ENCODE results near the gene ASPG.

ASPG gene

GRCh38 chr14:104094709-104095425, 9.4 kb downstream of the ASPG start:
- DNase-seq, result peak; percentile 92

GRCh38 chr14:104095426-104096310, 10.2 kb downstream of the ASPG start:
- no peak for DNase-seq

- no peak for DNase-seq
Measured at GRCh38 chr14:104096318-104096717, 10.8 kb downstream of the ASPG start.

DNA sequence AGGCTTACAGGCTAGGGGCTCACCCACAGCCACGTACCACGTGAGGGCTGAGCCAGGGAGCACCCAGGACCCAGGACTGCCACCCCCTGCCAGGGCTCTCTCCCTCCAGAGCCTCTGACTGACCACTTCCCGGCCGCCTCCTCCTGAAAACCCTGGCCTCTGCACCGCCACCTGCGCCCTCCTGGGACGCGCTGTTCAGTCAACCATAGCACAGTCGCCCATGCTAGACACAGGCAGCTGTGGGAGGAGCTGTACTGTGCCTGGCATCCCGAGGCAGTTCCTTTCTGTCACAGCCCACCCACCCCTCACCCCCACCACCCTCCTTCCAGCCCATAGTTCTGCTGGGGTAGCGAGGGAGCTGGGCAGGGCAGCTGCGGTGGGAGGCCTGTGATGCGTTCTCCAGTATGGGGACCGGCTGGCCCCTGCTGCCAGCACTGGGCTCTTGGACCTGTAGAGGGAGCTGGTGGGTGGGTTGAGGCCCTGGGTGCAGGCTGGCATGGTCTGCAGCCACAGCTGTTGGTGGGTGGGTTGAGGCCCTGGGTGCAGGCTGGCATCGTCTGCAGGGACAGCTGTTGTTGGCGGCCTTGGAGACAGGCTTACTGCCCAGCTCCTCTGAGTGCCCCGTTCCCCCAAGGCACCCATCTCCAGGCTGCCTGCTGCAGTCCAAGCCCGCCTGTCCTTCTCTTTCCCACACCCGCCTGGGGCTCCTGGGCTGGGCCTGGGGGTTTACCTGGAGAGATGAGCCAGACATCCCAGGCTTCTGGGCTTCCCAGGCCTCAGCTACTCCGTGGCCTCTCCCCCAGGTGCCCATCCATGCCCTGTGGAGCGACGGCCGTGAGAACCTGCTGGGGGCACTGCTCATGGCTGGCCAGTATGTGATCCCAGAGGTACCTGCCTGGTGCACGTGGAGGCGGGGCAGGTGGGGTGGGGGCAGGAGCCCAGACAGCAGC, 11.5 kb downstream of the ASPG start:
- DNase-seq, result no peak

DNA sequence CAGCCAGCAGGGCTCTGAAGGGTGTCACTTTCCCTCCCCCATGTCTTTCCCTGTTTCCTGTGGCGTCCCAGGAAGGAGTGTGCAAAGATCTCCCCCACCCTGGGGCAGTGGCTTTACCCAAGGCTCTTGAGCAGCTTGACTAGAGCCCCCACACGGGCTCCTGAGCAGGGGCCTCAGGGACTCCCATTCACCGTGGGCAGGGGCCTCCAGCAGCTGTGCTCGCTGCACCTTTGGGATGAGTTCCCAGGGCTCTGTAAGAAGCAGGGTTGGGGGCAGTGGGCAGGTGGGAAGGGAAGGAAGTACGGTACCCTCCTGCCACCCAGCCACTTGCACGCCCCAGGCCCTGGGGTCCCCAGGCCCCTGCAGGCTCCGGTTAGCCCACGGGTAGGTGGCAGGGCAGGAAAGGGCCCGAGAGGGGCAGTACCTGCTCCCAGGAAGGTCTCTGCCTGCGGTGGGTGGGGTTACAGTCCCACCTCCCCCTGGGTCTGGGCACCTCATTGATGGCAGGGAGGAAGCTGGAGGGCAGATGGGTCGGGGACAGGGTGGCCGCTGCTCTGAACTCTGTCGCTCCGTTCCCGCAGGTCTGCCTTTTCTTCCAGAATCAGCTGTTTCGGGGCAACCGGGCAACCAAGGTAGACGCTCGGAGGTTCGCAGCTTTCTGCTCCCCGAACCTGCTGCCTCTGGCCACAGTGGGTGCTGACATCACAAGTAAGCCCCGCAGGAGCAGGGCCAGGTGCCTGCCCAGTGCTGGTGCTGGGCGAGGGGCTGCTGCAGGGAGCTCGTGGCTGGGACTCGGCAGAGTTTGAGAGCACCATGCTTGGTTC, 13.0 kb downstream of the ASPG start:
- no peak for DNase-seq

DNA sequence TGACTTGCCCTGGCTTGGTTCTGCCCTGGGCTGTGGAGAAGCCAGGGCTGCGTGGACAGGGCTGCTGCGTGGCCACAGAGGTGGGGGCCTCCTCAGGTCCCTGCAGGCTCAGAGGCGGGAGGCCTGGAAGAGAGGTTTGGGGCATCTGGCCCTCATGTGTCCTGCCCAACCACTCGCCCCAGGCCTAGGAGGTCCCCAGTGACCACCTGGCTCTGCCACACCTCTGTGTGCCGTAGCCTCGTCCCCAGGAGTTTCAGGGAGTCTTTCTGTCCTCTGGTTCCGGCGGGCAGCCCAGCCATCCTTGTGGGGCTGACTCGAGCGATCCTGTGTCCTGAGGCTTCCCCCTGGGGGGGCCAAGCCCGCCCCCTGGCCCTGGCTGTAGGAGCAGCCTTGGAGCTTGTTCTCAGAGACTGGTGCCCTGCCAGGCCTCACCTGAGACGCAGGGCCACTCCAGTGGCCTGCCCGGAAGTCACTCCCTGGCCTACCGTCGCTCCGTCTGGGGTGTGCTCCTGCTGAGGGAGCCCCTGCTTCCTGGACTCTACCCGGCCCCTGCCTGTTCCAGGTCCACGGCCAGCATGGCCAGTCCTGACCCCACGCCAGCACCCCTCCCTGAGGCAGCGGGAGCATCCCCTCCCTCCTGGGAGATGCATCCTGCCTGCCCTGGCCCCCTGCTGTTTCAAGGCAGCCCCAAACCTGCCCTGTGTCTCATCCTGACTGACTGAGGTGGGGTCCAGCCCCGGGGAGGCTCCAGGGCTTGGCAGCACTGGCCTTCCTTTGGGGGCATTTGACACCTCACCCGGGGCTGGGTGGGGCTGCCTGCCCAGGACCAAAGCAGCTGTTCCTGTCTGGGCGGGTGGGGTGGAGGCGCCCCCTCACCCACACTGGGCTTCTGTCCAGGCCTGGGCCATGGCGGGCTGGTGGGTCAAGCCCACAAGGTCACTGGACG, 13.9 kb downstream of the ASPG start:
- DNase-seq, result no peak

DNA sequence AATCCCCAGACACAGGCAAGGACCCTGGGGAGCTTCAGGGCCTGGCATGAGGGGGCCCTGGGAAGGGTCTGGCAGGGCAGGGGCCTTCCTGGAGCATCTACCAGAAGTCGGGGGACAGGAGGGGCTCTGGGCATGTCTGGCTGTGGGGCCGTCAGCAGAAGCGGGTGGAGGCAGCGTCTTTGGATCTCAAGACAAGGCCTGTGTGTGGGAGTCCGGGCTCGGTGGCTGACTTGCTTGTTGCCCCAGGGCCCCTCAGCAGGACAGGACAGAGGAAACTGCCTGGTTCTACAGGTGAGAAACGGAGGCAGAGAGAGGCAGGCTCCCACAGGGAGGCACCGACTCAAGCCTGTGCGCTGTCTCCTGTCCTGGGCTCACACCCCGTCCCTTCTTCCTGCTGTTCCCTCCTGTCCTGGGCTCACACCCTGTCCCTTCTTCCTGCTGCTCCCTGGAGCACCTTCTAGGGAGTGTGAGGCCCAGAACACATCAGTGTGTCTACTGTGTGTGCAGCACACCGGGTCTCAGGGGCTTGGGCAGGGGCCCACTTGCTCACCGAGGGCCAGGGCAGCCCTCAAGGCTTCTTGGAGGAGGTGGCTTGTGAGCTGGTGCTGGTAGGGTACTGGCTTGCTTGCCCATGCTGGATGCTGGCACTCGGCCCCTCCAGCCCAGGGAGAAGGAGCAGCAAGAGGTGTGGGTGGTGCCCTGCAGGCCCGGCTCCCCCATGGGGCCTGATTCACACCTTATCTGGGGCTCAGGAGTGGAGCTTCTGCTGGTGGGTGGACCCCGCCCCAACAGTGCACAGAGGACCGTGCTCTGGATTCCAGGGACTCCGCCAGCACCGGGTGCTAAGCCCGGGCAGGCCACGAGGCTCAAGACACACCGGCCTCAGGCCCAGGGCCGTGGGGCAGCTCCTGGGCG, 14.9 kb downstream of the ASPG start:
- DNase-seq, result no peak

DNA sequence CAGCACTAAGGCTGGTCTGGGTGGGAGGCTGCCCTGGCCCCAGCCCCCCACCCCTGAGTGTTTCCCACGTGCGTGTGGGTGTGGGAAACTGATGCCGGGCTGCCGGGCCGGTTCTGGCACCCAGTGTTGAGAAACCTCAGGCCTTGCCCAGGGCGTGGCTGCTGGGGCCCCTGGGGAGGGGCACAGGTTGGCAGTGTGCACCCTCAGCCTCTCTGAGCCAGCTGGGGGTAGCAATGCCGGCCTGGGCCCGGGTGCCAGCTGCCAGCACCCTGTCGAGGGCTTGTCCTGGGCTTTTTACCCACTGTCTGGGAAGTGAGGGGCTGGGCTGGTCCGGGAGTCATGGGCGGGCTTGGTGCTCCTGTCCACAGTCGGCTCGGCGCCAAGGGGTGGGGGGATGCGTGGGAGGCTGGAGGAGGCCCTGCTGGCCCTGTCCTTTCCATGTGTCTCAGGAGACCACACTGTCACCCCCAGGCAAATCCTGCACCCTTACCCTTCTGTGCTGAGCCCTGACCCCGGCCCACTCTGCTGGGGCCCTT, 15.7 kb downstream of the ASPG start:
- no peak for DNase-seq

- no peak for DNase-seq
Measured at GRCh38 chr14:104101651-104102281, 16.3 kb downstream of the ASPG start.

DNA sequence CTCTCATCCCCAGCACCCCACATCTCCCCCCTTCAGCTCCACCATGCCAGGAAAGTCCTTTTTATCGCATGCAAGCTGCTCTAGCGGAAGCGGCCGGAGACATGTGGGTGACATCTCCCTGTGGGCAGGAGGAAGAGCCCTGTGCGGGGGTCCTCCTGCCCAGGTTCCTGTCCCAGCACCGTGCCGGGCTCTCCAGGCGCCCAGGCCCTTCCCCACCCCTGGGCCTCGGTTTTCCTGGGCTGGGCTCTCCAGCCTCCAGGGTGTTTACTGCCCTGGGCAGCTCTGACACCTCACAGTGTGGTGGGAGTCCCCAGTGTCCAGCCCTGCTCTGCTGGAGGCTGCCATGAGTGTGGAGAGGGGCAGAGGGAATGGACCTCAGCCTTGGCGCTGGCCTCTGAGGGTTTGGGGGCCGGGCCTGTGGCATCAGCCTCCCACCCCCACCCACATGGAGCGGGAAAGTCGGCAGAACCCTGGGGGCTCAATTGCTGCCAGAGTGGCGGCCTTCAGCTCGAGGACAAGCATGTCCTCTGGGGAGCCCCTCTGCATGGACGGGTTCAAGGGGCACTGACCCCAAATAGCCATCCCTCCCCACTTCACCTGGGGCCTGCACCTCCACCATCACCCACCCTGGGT, 16.9 kb downstream of the ASPG start:
- DNase-seq, result no peak

GRCh38 chr14:104103061-104103445, 17.6 kb downstream of the ASPG start:
- DNase-seq, result no peak

DNA sequence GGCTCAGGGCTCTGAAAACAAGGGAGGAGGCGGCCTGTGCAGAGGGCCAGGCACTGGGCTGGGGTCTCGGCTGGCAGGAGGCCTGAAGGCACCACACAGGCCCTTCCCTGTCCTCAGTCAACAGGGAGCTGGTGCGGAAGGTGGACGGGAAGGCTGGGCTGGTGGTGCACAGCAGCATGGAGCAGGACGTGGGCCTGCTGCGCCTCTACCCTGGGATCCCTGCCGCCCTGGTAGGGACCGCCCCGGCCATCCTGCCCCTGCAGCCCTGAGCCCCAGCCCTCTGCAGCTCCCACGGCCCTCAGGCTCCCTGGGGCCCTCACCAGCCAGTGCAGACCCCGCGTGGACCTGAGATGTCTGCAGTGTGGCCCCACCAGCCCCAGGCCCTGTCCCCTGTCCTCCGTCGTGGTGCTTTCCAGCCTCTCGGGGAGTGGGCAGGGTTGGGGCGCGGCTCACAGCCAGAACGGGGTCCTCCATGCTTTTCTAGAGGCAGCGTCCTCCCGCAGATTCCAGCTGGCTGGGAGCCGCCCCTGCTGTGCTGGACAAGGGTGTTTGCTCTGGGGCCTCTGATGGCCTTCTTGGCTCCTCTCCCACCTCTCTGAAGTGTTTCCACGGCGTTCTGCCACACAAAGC, 18.1 kb downstream of the ASPG start:
- DNase-seq, result no peak

DNA sequence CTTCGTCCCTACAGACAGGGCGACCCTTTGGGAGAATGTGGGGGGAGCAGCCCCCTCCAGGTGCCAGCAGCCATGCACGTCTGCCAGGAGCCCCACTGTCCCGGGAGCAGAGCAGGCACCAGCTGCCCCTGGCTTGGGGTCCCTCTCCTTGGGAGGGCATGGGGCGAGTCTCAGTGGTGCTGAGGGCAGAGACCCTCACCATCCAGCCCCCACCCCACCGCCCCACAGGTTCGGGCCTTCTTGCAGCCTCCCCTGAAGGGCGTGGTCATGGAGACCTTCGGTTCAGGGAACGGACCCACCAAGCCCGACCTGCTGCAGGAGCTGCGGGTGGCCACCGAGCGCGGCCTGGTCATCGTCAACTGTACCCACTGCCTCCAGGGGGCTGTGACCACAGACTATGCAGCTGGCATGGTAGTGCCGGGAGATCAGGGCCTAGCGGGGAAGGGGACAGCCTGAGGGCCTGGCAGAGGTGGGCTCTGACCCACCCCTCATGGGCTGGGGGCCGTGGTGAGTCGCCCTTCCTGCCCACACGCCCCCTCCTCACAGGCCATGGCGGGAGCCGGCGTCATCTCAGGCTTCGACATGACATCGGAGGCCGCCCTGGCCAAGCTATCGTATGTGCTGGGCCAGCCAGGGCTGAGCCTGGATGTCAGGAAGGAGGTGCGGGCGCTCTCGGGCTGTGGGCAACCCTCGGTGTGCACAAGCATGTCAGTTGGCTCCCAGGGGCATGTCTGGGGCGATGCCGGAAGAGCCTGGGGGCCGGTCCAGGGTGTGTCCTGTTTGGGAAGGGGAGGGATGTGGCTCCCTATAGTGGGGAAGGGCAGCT, 18.8 kb downstream of the ASPG start:
- DNase-seq, result no peak

- DNase-seq, result no peak
Measured at GRCh38 chr14:104105071-104105821, 19.7 kb downstream of the ASPG start.

DNA sequence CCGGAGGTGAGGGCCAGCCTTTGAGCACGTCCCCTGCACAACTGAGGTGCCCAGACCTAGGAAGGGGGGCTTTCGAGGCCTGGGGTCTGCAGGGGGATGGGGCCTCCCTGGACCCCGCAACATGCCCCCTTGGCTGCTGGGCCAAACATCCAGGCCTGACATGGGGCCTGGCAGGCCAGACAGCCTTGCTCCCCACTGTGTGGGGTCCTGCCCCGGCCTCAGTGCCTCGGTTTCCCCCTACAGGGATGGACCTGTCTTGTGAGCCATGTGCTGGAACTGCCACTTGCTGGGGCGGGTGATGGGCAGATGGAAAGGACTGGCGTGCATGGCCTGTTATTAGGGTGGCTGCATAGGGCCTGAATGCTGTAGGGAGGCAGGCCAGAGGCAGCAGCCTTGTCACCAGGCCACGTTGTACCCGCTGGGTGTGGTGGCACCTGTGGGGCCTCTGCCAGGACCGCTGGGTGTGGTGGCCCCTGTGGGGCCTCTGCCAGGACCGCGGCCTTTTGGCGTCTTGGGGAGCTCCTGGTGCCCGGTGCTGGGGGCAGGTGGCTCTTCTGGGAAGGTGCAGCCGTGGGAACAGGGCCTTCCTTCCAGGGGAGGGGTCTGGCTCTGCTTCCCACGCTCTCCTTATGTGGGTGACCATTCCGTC, 20.4 kb downstream of the ASPG start:
- no peak for DNase-seq

GRCh38 chr14:104106471-104106991, 21.0 kb downstream of the ASPG start:
- DNase-seq, result no peak
